K562 (cell line): ENCODE results near the gene SETD5. TPM values are rescaled to one million over a fixed set of nuclear protein-coding genes. Genes with fewer than 3 reads are reported as not detected.
A peak's percentile ranks its signal among the peaks of the same experiment; 100 is the strongest.

Source experiments
- ETS2 ChIP-seq: IDR thresholded peaks from 2 replicates; pipeline ENCODE4 v1.6.1; 2016; ENCODE audit warnings: borderline replicate concordance, missing genetic modification characterization, mild to moderate bottlenecking, moderate library complexity, missing compliant biosample characterization; ENCODE audit not compliant: poor library complexity, severe bottlenecking
- GABPB1 ChIP-seq: sonication (generic); formaldehyde crosslinking; IDR thresholded peaks from 2 replicates; pipeline ENCODE4 v1.8.0; 2022; ENCODE audit warnings: mild to moderate bottlenecking, missing genetic modification reagents
- HOXB6 ChIP-seq: fragments of 250-450 bp; sonication (Bioruptor Pico); IDR thresholded peaks from 2 replicates; pipeline ENCODE4 v1.5.1; 2022; ENCODE audit warnings: mild to moderate bottlenecking, borderline replicate concordance
- IRF2 ChIP-seq: sonication (generic); formaldehyde crosslinking; IDR thresholded peaks from 2 replicates; pipeline ENCODE4 v1.8.1; 2022; ENCODE audit warnings: mild to moderate bottlenecking, missing genetic modification reagents
- KDM1A ChIP-seq, 2 experiments: fragments of 450-650 bp; IDR thresholded peaks; 2 replicates each; pipeline ENCODE4 v1.6.1; 2016; ENCODE audit warnings: mild to moderate bottlenecking in 2 of 2
- KDM2B ChIP-seq: fragments of 250-450 bp; sonication (Bioruptor Pico); IDR thresholded peaks from 2 replicates; pipeline ENCODE4 v1.8.0; 2021; ENCODE audit warnings: mild to moderate bottlenecking, moderate library complexity
- KLF1 ChIP-seq: fragments of 450-650 bp; IDR thresholded peaks from 2 replicates; pipeline ENCODE4 v1.6.1; 2016; ENCODE audit warnings: missing genetic modification characterization, missing compliant biosample characterization
- KLF16 ChIP-seq: IDR thresholded peaks from 2 replicates; pipeline ENCODE4 v1.6.1; 2016; ENCODE audit warnings: antibody characterized with exemption
- MTF1 ChIP-seq: fragments of 250-450 bp; sonication (Bioruptor Pico); IDR thresholded peaks from 2 replicates; pipeline ENCODE4 v1.9.0; 2021; ENCODE audit warnings: moderate library complexity, mild to moderate bottlenecking, inconsistent platforms, borderline replicate concordance
- POLR2AphosphoS5 ChIP-seq: IDR thresholded peaks from 2 replicates; pipeline ENCODE4 v1.6.1; 2011; ENCODE audit warnings: mild to moderate bottlenecking, low read depth, low read length, moderate library complexity; ENCODE audit not compliant: control insufficient read depth, insufficient read depth
- RBM14 ChIP-seq: fragments of 200-400 bp; formaldehyde crosslinking; IDR thresholded peaks from 2 replicates; pipeline ENCODE4 v1.6.1; 2018; ENCODE audit warnings: low read depth, mild to moderate bottlenecking, low read length, moderate library complexity, borderline replicate concordance; ENCODE audit not compliant: insufficient read depth
- SIN3A ChIP-seq, 2 experiments: fragments of 150-350 bp in 1 of 2; IDR thresholded peaks; 2 replicates each; pipeline ENCODE4 v1.6.1; 2011 to 2016; ENCODE audit warnings: borderline replicate concordance in 2 of 2, low read depth in 2 of 2, low read length in 2 of 2, mild to moderate bottlenecking in 2 of 2, moderate library complexity in 2 of 2; ENCODE audit not compliant: control insufficient read depth in 1 of 2
- THRAP3 ChIP-seq: fragments of 450-650 bp; IDR thresholded peaks from 2 replicates; pipeline ENCODE4 v1.6.1; 2016; ENCODE audit warnings: mild to moderate bottlenecking, inconsistent platforms, borderline replicate concordance
- XRCC3 ChIP-seq: fragments of 450-650 bp; IDR thresholded peaks from 2 replicates; pipeline ENCODE4 v1.6.1; 2017; ENCODE audit warnings: mild to moderate bottlenecking, moderate library complexity
- ZNF23 ChIP-seq: fragments of 250-450 bp; sonication (Bioruptor Pico); IDR thresholded peaks from 2 replicates; pipeline ENCODE4 v1.4.0; 2020; ENCODE audit warnings: mild to moderate bottlenecking
- ZNF398 ChIP-seq: fragments of 250-450 bp; sonication (Bioruptor Pico); IDR thresholded peaks from 2 replicates; pipeline ENCODE4 v1.8.0; 2021; ENCODE audit warnings: moderate library complexity, mild to moderate bottlenecking, inconsistent platforms
- ZNF592 ChIP-seq: fragments of 450-650 bp; IDR thresholded peaks from 2 replicates; pipeline ENCODE4 v1.6.1; 2017; ENCODE audit warnings: antibody characterized with exemption, mild to moderate bottlenecking
- ZSCAN32 ChIP-seq: fragments of 450-650 bp; formaldehyde crosslinking; IDR thresholded peaks from 2 replicates; pipeline ENCODE4 v1.4.0; 2020; ENCODE audit warnings: mild to moderate bottlenecking, moderate library complexity
- polyA plus RNA-seq, 8 experiments: library from polyadenylated mRNA; depleted of rRNA in 4 of 8; stranded (reverse) in 5 of 8; unstranded in 3 of 8; fragments of >200 nt; fragmentation: Nextera tagmentation in 2 of 8; fragmentation: Illumina TruSeq in 1 of 8; extraction: Ambion mirVana in 2 of 8; extraction: Trizol in 1 of 8; gene quantifications; 2 replicates each; pipeline versions ENCODE4 v1.2.1 to v1.2.3, GENCODE V29; 2011 to 2014; ENCODE audit warnings: inconsistent platforms in 1 of 8, missing spikeins in 1 of 8
- total RNA-seq, 7 experiments: library from RNA; depleted of rRNA in 6 of 7; stranded (reverse); fragments of >200 nt in 6 of 7; fragmentation: Illumina TruSeq in 2 of 7; extraction: Trizol in 2 of 7; gene quantifications; 2 replicates each; pipeline versions ENCODE4 v1.2.1 to v1.2.3, GENCODE V29; 2011 to 2021; ENCODE audit warnings: low replicate concordance in 1 of 7
- TF ChIP-seq, protein P1 (sequence below): fragments of 250-450 bp; sonication (Bioruptor Pico); IDR thresholded peaks from 2 replicates; pipeline ENCODE4 v1.9.0; 2021; ENCODE audit warnings: mild to moderate bottlenecking
- TF ChIP-seq, protein P2 (sequence below): sonication (generic); formaldehyde crosslinking; IDR thresholded peaks from 2 replicates; pipeline ENCODE4 v1.8.0; 2022; ENCODE audit warnings: mild to moderate bottlenecking, low read depth, missing genetic modification reagents

The SETD5 gene
- total and polyA plus RNA-seq, 9 of the 15 experiments (the other 6 are each of a cell fraction or from before 2014, with no cell fraction given) = 20.8 to 135 (median 87.2) TPM

- no peak for TF ChIP-seq ZNF398
- TF ChIP-seq SIN3A (IDR thresholded peaks at IDR 0.05; ENCODE audit: borderline replicate concordance in 2 of 2, control insufficient read depth in 1 of 2, low read depth in 2 of 2, low read length in 2 of 2) = peak; percentile 71 to 93; a peak in 2 of 4 replicates
- TF ChIP-seq RBM14 = no peak
- peak in 1 of 2 experiments; percentile 24; a peak in 1 of 4 replicates for TF ChIP-seq KDM1A (IDR thresholded peaks at IDR 0.05)
- no peak for TF ChIP-seq IRF2
- no peak for TF ChIP-seq THRAP3
- TF ChIP-seq ZNF592 = peak; percentile 86
- peak; percentile 98 for TF ChIP-seq GABPB1 (CRISPR knock-in tag)
- TF ChIP-seq, protein P1, sequence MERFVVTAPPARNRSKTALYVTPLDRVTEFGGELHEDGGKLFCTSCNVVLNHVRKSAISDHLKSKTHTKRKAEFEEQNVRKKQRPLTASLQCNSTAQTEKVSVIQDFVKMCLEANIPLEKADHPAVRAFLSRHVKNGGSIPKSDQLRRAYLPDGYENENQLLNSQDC (CRISPR knock-in tag) = no peak; the same call in 1 of the 2 replicates
- no peak; the same call in 1 of the 2 replicates for TF ChIP-seq HOXB6
- TF ChIP-seq XRCC3 = no peak
- 0 out of 2 replicates have a peak, but pooled peaks have one; percentile 21 for TF ChIP-seq KLF16
- TF ChIP-seq ETS2 (tag) = no peak
- TF ChIP-seq POLR2AphosphoS5 = peak; percentile 96
- TF ChIP-seq KDM2B (CRISPR knock-in tag) = no peak
- no peak for TF ChIP-seq ZSCAN32
- peak; percentile 93 for TF ChIP-seq KLF1 (tag)
- no peak for TF ChIP-seq ZNF23
- TF ChIP-seq, protein P2, sequence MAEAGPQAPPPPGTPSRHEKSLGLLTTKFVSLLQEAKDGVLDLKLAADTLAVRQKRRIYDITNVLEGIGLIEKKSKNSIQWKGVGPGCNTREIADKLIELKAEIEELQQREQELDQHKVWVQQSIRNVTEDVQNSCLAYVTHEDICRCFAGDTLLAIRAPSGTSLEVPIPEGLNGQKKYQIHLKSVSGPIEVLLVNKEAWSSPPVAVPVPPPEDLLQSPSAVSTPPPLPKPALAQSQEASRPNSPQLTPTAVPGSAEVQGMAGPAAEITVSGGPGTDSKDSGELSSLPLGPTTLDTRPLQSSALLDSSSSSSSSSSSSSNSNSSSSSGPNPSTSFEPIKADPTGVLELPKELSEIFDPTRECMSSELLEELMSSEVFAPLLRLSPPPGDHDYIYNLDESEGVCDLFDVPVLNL (CRISPR knock-in tag) = no peak
- TF ChIP-seq MTF1 (CRISPR knock-in tag) = no peak
Measured at GRCh38 chr3:9362731-9363530, 34.5 kb upstream of the SETD5 start, which contains the start of gene THUMPD3 (continued).
